Loucy (cell line): ENCODE results near the gene RWDD3.

Source experiments
- H2AFZ ChIP-seq: fragments of 200-600 bp; sonication (generic); 2 replicates; pipeline ENCODE4 v1.6.0; 2016; ENCODE audit warnings: antibody characterized with exemption, mild to moderate bottlenecking, low read length, moderate library complexity
- H3F3A ChIP-seq: fragments of 200-600 bp; 2 replicates; pipeline ENCODE4 v1.6.0; 2016; ENCODE audit warnings: antibody characterized with exemption, low read depth, mild to moderate bottlenecking
- H3K27me3 ChIP-seq: fragments of 200-600 bp; sonication (generic); 2 replicates; pipeline ENCODE4 v1.6.1; 2014; ENCODE audit warnings: low read length, mild to moderate bottlenecking; ENCODE audit not compliant: insufficient read depth, poor library complexity, severe bottlenecking
- H3K36me3 ChIP-seq: fragments of 200-600 bp; sonication (generic); 2 replicates; pipeline ENCODE4 v1.6.1; 2016; ENCODE audit warnings: low read length; ENCODE audit not compliant: insufficient read depth
- H3K4me1 ChIP-seq: fragments of 200-600 bp; sonication (generic); 2 replicates; pipeline ENCODE4 v1.5.1; 2014; ENCODE audit warnings: low read length, mild to moderate bottlenecking; ENCODE audit not compliant: insufficient read depth, poor library complexity, severe bottlenecking
- H3K4me2 ChIP-seq: fragments of 200-600 bp; sonication (generic); 2 replicates; pipeline ENCODE4 v1.6.0; 2014; ENCODE audit warnings: antibody characterized with exemption, low read length, low read depth, mild to moderate bottlenecking; ENCODE audit not compliant: poor library complexity, severe bottlenecking
- H3K4me3 ChIP-seq: fragments of 200-600 bp; sonication (generic); 2 replicates; pipeline ENCODE4 v1.5.1; 2014; ENCODE audit warnings: low read length, mild to moderate bottlenecking, mixed read lengths; ENCODE audit not compliant: poor library complexity, severe bottlenecking
- H3K79me2 ChIP-seq: fragments of 200-600 bp; sonication (generic); 2 replicates; pipeline ENCODE4 v1.6.1; 2014; ENCODE audit warnings: low read length; ENCODE audit not compliant: insufficient read depth
- H3K9ac ChIP-seq: fragments of 200-600 bp; sonication (generic); 2 replicates; pipeline ENCODE4 v1.6.0; 2014; ENCODE audit warnings: mild to moderate bottlenecking, low read depth, low read length, moderate library complexity; ENCODE audit not compliant: poor library complexity, severe bottlenecking
- H3K9me2 ChIP-seq: fragments of 200-600 bp; sonication (generic); replicated peaks from 2 replicates; pipeline ENCODE4 v1.6.1; 2016; ENCODE audit warnings: low read depth, low read length, mixed read lengths
- H3K9me3 ChIP-seq: fragments of 200-600 bp; sonication (generic); 2 replicates; pipeline ENCODE4 v1.6.1; 2014; ENCODE audit warnings: mild to moderate bottlenecking, antibody characterized with exemption, low read length, low read depth; ENCODE audit not compliant: insufficient read depth
- H4K20me1 ChIP-seq: fragments of 200-600 bp; sonication (generic); 2 replicates; pipeline ENCODE4 v1.6.0; 2014; ENCODE audit warnings: antibody characterized with exemption, low read length, mild to moderate bottlenecking; ENCODE audit not compliant: insufficient read depth, poor library complexity, severe bottlenecking
- EZH2phosphoT487 ChIP-seq: fragments of 200-600 bp; IDR thresholded peaks from 2 replicates; pipeline ENCODE4 v1.6.1; 2018; ENCODE audit warnings: antibody characterized with exemption, mild to moderate bottlenecking, moderate library complexity, borderline replicate concordance
- TF ChIP-seq, protein P1 (sequence below): fragments of 200-600 bp; sonication (generic); conservative IDR thresholded peaks from 2 replicates; pipeline ENCODE4 v1.5.1; 2014; ENCODE audit warnings: mild to moderate bottlenecking, antibody characterized with exemption, low read length

Gene RWDD3

DNA sequence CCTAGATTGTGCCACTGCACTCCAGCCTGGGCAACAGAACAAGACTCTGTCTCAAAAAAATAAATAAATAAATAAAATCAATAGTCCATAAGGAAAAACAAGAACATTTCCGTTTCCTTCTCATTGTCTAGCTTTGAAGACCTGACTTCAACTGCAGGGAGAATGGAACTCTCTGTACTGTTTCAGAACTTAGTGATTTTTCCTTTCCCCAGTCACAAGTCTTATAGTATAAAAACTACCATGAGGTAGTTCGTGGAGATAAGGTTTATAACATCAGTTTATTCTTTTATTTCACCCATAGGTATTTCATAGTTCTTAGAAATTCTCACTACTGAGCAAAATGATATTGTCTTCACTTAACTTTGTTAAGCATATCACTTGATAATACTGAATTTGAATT lies 11.4 kb upstream of the RWDD3 start:
- Histone ChIP-seq H3K4me2 (no peak overlapping the region), H2AFZ (no peak overlapping the region), H3K9me3 (no peaks in the 10 kb centered on the region)

DNA sequence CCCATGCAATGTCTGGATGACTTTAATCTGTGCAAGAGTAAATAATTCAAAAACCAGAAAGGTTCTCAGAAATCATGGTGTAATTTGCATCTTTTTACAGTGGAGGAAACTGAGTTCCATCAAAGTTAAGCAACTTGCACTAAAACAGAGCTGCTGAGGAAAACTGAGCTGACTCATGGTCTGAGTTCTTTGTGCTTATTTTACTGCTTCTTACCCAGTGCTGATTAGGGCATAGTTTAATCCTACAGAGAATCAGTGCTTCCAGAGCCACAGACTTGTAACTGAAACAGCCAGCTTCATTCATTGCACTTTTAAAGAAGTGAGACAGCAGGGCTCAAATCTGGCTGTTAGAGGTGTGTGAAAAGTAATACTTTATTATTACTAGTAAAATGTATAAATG lies 10.9 kb upstream of the RWDD3 start:
- Histone ChIP-seq H3K36me3 (no peaks in the 10 kb centered on the region), H3K9me2 (no peaks in the 10 kb centered on the region), H3K4me3 (no peak overlapping the region), H2AFZ (no peak overlapping the region), H3K9me3 (no peaks in the 10 kb centered on the region), H3K4me1 (no peaks in the 10 kb centered on the region), H3K4me2 (no peak overlapping the region), H3F3A (no peaks in the 10 kb centered on the region), H4K20me1 (no peaks in the 10 kb centered on the region), H3K27me3 (no peaks in the 10 kb centered on the region), H3K9ac (no peak overlapping the region), H3K79me2 (no peaks in the 10 kb centered on the region)
- TF ChIP-seq, protein P1, sequence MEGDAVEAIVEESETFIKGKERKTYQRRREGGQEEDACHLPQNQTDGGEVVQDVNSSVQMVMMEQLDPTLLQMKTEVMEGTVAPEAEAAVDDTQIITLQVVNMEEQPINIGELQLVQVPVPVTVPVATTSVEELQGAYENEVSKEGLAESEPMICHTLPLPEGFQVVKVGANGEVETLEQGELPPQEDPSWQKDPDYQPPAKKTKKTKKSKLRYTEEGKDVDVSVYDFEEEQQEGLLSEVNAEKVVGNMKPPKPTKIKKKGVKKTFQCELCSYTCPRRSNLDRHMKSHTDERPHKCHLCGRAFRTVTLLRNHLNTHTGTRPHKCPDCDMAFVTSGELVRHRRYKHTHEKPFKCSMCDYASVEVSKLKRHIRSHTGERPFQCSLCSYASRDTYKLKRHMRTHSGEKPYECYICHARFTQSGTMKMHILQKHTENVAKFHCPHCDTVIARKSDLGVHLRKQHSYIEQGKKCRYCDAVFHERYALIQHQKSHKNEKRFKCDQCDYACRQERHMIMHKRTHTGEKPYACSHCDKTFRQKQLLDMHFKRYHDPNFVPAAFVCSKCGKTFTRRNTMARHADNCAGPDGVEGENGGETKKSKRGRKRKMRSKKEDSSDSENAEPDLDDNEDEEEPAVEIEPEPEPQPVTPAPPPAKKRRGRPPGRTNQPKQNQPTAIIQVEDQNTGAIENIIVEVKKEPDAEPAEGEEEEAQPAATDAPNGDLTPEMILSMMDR: no peak
- TF ChIP-seq EZH2phosphoT487: no peak

More for the DNA sequence above, 11.4 kb upstream of the RWDD3 start:
- Histone ChIP-seq H3K9ac (no peak overlapping the region), H3K27me3 (no peaks in the 10 kb centered on the region), H3F3A (no peaks in the 10 kb centered on the region), H3K79me2 (no peaks in the 10 kb centered on the region), H3K4me1 (no peaks in the 10 kb centered on the region), H3K9me2 (no peaks in the 10 kb centered on the region), H3K4me3 (no peak overlapping the region), H4K20me1 (no peaks in the 10 kb centered on the region), H3K36me3 (no peaks in the 10 kb centered on the region)
- TF ChIP-seq EZH2phosphoT487: no peak
- TF ChIP-seq, protein P1: no peak

DNA sequence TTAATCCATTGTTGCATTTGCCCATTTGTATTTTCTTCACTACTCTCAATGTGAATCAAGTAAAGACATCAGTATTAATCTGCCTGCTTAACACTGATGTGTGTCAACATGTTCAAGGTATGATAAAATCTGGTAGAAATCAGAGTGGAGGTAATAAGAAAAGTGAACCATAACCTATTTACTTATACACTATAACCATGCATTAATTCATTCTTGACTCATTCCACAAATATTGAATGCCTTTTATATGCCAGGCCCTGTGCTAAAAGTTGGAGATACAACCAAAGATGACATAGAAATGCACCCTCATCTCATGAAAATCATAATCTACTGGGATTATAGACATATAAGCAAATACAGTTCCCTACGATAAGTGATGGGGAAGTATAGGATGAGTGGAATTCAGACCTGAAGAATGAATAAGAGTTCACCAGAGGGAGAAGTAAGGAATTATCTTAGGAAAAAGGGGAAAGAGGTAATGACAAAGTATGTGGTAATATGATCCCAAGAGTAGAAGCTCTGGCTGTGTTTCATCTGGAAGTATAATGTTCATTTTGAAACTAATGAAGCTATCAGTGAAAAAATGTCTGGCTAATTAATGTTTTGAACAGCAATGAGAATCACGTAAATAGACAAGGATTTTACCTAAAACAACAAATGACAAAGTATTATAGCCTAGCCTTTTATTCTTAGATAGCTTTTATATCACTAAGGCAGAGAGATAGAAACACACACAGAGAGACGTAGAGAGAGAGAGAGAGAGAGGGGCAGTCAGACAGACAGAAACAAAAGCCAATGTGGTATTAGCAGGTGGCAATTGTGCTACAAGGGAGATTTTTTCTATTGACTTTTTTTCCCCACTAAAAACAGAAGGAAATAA lies 7.0 kb upstream of the RWDD3 start:
- no peaks in the 10 kb centered on the region for H4K20me1 ChIP-seq
- H3K79me2 ChIP-seq: no peaks in the 10 kb centered on the region
- H2AFZ ChIP-seq: no peak overlapping the region
- H3F3A ChIP-seq: no peaks in the 10 kb centered on the region
- no peaks in the 10 kb centered on the region for H3K9me3 ChIP-seq
- H3K4me2 ChIP-seq: no peak overlapping the region
- H3K27me3 ChIP-seq: peaks cover 10% of the 10 kb centered on the region
- TF ChIP-seq, protein P1: no peak
- no peak for TF ChIP-seq EZH2phosphoT487
- no peaks in the 10 kb centered on the region for H3K9me2 ChIP-seq
- H3K36me3 ChIP-seq: no peaks in the 10 kb centered on the region
- H3K4me1 ChIP-seq: no peaks in the 10 kb centered on the region
- H3K4me3 ChIP-seq: no peak overlapping the region
- H3K9ac ChIP-seq: no peak overlapping the region
